C4-2B (cell line): Measurements from ENCODE around the gene AKR1C3.

Source experiments
- CTCF ChIP-seq: fragments of 450-650 bp; conservative IDR thresholded peaks from 2 replicates; pipeline ENCODE4 v1.5.1; 2017; ENCODE audit warnings: mild to moderate bottlenecking
- ZFX ChIP-seq: fragments of 450-650 bp; IDR thresholded peaks from 2 replicates; pipeline ENCODE4 v1.6.1; 2017

- no peak for TF ChIP-seq CTCF
- TF ChIP-seq ZFX, result no peak
These were observed 14.8 kb upstream of the AKR1C3 start for GRCh38 chr10:5079306-5079830.
